GM18505 (cell line): ENCODE data around the gene CEMIP2.
"Not testable (repeated sequence)": the region's sequence is repeated elsewhere in the genome, so short reads cannot be mapped to it uniquely, and the experiment has no call there.

Experiments
- ATAC-seq: cut with Tn5 transposase; IDR thresholded peaks from one replicate; pipeline ENCODE4 v1.9.1; 2021; ENCODE audit not compliant: unreplicated experiment
- POLR2A ChIP-seq: IDR thresholded peaks from 4 replicates; pipeline ENCODE4 v1.6.1; 2011; ENCODE audit warnings: borderline replicate concordance; ENCODE audit not compliant: insufficient read depth, insufficient read length; ENCODE audit errors: extremely low read depth

CEMIP2 gene

DNA sequence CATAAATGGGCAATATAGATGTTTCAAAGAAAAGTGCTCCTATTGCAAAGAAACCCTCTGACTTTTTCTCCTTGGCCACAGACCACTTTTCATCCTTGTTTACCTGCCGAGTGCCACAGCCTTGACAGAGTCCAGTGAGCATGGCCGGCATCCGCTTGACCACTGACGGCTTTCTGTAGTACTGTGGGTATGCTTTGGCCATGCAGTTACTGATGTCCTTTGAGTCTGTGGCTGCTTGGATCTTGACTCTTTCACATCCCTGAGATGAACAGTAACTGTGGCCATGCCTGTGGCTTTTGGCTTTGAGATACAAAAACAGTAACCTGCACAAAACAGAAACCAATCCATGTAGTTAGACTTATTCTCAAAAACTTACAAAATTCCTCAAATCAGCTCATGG, 70.4 kb downstream of the CEMIP2 start:
- TF ChIP-seq POLR2A, result no peak
- ATAC-seq, result no peak

DNA sequence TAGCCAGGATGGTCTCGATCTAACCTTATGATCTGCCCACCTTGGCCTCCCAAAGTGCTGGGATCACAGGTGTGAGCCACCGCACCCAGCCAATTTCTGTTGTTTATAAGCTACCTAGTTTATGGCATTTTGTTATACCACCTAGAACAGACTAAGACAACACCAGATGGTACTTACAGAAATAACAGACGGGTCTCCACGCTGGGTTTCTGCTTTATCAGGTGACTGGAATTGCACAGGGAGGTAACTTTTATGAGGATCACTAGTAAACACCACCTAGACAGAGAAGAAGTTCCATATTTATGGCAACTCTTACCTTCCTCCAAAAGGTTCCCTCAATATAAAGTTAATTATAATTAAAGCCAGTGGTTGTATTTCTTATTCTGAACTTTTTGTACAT, 74.0 kb downstream of the CEMIP2 start:
- no peak for TF ChIP-seq POLR2A
- no peak for ATAC-seq

DNA sequence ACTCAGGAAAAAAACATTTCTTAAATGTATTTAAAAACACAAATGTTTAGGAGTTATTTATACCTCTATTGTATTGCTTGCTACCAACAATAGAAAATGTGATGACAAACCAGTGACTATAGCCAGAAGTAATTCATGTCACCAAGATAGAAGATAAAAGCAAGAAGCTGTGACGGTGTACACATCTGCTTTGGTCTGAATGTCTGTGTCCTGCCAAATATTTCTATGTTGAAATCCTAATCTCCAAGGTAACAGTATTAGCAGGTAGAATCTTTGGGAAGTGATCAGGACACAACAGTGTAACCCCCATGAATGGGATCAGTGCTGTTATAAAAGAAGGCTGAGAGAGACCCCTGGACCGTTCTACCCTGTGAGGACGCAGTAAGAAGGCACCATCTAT, 74.7 kb downstream of the CEMIP2 start:
- ATAC-seq, result no peak
- TF ChIP-seq POLR2A, result no peak

DNA sequence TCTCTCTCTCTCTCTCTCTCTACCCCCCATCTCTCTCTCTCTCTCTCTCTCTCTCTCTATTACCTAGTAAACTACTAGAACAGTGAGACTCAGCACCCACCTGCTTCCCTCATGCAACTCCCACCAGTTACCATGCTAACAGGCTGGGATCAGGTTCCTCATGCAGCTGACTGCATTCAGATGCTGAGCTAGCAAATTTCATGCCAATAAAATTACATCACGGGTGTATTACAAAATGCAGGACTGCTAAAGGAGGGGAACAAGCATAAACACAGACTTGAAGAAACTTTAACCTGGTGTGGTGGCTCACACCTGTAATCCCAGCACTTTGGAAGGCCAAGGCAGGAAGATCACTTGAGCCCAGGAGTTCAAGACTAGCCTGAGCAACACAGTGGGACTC, 76.0 kb downstream of the CEMIP2 start:
- no peak for TF ChIP-seq POLR2A
- ATAC-seq, result no peak

DNA sequence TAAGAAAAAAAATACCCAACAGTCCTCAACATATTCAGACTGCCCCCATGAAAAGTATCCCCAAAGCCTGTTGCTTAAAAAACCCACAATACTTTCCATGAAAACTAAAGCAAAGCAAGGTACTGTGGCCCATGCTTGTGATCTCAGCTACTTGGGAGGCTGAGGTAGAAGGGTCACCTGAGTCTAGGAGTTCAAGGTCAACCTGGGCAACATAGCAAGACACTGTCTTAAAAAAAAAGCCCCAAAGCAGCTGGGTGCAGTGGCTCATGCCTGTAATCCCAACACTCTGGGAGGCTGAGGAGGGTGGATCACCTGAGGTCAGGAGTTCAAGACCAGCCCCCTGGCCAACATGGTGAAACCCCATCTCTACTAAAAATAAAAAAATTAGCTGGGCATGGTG, 76.7 kb downstream of the CEMIP2 start:
- ATAC-seq, result not testable (repeated sequence)

DNA sequence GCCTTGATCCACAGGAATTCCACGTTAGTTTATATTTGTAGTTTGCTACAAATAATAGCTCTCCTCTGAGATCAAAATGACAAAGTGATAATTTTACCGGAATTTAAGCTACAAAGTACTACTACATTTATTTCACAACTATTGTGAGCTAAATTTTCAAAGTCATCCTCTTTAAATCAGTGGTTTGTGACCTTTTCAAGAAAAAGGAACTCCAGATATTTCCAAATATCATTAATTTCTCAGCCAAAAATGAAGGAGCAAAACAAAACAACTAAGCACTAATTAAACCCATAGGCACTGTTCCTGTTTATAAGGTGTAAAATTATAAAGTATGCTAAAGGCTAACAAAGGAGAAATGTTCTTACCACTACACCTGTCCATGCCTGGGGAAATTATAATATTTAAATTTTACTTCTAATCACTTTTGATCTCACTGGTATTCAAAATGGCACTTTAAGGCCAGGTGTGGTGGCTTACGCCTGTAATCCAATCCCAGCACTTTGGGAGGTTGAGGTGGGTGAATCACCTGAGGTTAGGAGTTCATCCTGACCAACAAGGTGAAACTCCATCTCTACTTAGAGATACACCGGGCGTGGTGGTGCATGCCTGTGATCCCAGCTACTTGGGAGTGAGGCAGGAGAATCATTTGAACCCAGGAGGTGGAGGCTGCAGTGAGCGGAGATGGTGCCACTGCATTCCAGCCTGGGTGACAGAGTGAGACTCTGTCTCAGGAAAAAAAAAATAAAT, 77.5 kb downstream of the CEMIP2 start:
- no peak for TF ChIP-seq POLR2A
- ATAC-seq, result no peak

DNA sequence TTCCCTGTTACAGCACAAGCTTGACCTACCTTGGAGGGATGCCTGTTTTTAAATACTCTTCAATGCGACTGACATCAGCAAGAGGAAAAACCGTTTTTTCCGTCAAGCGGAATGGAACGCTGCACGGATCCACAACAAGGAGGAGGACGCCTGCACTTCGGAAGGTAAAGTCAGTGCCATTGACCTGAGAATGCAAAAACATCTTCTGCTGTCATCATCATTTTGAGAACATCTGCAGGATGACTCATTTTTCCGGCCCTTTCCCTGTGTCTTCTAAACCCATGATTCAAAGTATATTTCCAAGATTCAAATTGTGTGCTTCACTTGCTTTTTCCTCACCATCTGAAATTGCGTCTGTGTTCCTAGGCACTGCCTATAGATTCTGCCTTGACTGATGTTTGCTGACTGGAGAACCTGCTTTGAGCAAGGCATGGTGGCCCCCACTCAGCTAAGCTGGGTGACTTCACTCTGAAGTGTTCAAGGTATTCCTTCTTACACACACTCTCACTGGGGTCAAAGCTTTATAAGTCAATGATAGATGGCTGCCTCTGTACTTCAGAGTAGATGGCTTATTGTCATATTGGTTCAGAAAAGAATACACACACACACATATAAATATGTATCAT, 78.1 kb downstream of the CEMIP2 start:
- ATAC-seq, result no peak
- no peak for TF ChIP-seq POLR2A

DNA sequence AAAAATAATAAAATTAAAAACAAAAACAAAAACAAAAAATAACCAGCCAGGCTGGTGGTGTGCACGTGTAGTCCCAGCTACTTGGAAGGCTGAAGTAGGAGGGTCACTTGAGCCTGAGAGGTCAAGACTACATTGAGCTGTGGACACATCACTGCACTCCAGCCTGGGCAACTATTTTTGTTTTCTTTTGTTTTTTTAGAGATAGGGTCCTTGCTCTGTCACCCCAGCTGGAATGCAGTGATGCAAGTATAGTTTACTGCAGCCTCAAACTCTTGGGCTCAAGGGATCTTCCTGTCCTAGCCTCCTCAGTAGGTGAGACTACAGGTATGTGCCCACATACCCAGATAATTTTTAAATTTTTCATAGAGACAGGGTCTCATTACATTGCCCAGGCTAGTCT, 80.6 kb downstream of the CEMIP2 start:
- ATAC-seq, result no peak
- TF ChIP-seq POLR2A, result no peak

DNA sequence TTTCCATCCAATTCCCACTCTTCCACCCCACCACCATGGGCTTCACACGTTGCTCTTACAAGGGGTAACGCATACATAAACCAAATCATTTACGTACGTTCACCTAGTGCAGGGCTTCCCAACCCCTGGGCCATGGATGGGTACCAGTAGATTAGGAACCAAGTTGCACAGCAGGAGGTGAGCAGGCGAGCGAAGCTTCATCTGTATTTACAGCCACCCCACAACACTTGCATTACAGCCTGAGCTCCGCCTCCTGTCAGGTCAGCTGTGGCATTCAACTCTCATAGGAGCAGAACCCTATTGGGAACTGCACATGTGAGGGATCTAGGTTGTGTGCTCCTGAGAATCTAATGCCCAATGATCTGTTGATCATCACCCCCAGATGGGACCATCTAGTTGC, 82.3 kb downstream of the CEMIP2 start:
- no peak for TF ChIP-seq POLR2A
- no peak for ATAC-seq

DNA sequence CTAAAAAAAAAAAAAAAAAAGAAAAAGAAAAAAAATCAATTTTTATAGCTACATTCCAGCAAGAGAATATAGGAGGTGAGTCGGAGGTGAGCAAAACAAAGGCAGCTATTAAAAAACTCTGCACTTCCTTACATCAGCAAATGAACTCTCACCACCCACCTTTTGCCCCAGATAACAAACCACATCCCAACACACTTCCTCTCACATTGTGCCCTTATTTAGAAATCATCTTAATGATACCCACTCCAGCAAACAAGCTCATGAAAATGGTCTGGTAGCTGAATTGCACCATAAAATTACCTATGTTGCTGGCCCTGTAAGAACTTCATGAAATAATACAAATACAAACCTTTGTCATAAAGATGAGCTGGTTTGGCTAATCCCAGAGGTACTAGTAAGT, 82.9 kb downstream of the CEMIP2 start:
- no peak for ATAC-seq

DNA sequence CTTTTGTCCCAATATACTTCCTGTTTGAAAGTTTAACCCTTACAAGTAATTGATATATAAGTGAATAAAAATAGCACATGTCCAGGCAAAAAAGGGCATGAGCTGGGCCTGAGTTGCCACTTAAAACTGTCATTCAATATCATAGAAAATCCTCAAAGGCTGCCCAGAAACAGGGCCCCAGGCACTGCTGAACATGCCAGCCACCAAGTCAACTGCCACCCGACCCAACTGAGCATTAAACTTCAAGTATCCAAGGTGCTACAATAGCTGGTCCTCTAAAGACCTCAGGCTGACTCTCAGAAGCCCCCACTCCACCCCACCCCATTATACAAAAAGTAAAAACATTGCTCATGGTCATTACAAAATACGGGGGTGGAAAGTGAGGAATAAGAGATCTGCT, 83.7 kb downstream of the CEMIP2 start:
- TF ChIP-seq POLR2A, result no peak
- ATAC-seq, result no peak

More for the DNA sequence above, 82.9 kb downstream of the CEMIP2 start:
- no peak for TF ChIP-seq POLR2A

DNA sequence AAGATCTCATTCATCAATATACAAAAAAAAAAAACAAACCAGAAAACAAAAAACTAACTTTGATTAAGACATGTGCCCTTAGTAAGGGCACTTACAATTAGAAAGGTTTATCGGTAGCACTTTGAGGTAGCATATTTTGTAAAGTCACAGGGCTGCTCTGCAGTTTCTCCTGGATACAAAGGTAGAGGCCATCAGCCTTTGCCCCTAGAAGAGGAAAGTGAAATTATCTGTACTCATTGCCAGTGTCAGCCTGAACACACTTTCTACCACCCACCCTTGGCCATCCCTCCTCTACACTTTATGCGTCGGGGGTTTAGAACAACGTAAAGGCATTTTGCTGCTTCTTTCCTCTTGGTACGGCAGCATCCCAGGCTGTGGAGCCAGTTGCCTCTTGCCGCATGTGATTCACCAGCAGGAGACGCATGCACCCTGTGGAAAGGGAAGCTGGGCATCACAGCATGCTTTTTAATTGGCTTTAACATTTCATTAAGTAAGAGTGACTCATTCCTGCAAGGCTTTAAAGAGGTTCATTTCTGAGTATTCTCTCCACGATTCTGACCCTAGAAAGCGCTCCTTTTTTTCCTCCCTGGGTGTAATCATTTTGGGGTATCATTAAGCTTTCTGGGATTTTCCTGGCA, 84.6 kb downstream of the CEMIP2 start:
- no peak for TF ChIP-seq POLR2A
- no peak for ATAC-seq

DNA sequence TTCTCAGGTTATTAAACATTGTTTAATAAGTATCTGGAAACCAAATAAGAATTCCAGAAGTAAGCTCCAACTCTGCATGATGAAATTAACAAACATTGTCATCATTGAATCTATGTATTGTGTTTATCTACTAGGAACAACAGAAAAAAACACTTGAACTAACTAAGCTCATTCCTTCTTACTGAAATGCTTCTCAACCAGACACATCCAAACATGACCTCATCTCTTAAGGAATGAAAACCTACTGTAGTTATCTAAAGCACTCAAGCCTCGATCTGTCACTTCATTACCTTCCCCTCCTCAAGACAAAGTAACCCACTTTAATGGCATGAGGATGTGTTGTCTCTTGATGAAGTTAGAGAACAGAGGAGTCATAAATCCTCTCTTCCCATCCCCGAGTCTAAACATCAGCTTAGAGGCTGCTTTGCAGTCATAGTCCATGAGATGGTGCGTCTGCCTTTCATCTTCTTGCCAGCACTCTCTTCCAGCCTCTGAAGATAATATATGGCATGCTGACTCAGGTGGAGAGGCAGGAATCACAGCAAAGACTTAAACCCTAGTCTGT, 86.5 kb downstream of the CEMIP2 start:
- TF ChIP-seq POLR2A, result no peak
- ATAC-seq, result no peak

DNA sequence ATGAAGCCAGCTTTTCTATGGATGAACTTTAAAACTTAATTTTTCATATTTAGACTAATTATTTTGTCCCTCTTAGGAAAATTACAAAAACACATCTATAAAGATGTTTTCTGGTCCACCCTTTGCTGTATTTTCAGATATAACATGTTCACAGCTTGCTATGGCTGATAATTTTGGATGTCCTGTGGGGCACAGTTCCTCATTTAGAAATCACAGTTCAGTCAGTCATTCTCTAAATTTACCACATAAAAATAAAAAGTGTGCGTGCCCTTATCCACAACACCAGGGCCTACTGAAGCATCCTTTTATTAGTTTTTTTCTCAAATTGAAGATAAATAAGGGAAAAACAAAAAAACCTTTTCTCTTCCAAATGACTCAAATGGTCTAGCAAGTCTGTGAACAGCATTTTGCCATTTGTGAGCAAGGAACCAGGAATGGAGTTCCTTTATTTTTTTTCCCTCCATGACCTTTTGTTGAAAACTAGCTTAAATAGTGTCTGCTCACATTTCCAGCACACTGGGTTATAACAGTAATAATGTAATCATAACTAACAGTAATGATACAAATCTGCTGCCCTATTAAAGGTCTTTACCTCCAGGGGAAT, 87.1 kb downstream of the CEMIP2 start:
- no peak for TF ChIP-seq POLR2A
- peak; percentile 53 for ATAC-seq

DNA sequence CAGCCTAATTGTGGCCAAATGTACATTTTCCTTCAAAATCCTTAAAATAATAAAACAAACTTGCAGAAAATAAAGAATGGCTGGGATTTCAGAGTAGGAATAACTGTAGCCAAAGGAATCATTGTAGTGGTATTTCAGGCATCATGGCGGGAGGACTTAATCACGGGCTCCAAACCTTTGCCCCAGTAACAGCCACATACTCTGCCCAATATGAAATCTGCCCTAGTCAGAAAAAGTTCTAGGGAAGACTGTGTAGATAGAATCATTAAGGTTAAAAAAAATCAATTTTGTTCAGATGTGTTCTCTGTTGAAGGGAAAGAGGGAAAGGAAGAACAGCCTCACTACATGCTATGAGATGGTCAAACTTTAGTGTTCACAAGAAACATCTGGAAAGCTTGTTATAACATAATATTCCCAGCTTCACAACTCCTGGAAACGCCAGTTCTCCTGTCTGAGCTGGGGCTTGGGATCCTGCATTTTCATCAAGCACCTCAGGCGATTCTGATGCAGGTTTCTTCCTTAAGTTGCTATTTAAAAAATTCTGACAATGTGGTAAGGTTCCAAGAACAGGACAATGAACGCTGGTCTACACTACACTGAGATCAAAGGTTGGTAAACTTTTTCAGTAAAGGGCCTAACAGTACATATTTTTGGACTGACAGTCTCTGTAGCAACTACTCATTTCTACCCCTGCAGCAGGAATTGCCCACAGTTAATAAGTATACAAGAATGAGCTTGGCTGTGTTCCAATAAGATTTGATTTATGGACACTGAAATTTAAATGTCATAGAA, 87.9 kb downstream of the CEMIP2 start:
- no peak for TF ChIP-seq POLR2A
- peak; percentile 45 for ATAC-seq
